Measurements from ENCODE around the gene ANTXRL.
"Not testable (repeated sequence)": the region's sequence is repeated elsewhere in the genome, so short reads cannot be mapped to it uniquely, and the experiment has no call there.

The ANTXRL gene

DNA sequence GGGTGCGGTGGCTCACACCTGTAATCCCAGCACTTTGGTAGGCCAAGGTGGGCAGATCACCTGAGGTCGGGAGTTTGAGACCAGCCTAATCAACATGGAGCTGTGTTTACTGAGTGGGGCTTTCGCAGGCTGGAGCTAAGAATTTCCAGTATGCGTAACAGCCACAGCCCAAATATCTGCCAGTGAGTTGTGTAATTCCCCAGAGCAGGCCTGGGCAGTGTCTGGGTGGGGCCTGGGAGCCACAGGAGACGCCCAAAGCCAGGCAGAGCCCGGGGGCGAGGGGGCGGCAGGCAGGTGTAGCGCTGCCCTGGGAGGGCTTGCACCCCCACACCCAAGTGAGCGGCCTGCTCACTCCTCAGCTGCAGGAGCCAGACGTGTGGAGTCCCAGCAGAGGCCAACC lies 88.6 kb downstream of the ANTXRL start, which contains the start of gene ANXA8L1:
TSS of gene ANXA8L1 (plus strand) at position 371 of the 400 bp plus-strand sequence. CDS start 76 bp downstream, outside the sequence.
- DNase-seq, result not testable (repeated sequence)

DNA sequence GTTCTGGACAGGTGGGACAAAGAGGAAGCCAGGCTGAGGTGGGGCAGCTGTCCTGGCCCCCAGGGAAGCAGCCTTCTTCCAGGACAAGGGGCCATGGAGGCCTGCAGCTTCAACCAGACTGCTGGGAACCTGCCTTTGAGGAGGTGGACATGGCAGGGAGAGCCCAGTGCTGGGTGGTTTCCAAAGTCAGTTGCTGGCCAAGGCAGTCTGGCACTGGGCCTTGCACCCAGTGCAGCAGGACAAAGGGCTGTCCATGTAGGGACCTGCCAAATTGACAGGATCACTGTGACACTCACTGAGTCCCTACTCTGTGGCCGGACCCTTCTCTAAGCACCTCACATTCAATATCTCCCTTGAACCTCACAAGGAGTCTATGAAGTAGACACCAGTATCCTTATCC lies 90.2 kb downstream of the ANTXRL start:
- DNase-seq, result not testable (repeated sequence)

DNA sequence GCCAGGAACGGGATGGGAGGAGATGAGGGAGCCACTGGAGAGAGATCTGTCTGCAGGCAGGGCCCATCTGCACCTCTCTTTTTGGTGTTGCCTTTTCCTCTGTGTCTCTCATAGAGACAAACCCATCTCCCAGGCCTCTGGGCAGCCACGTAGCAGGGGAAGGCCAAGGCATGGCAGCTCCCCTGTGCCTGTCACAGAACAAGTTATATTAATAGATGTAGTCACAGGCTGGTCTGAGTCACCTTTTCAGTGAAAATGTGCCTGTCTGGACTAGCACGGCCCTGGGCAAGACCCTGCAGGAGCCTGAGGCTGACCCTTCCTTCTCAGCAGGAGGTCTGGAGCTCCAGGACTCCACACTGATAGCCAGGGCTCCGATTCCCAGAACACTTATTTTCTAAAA lies 90.9 kb downstream of the ANTXRL start:
- DNase-seq, result not testable (repeated sequence)

DNA sequence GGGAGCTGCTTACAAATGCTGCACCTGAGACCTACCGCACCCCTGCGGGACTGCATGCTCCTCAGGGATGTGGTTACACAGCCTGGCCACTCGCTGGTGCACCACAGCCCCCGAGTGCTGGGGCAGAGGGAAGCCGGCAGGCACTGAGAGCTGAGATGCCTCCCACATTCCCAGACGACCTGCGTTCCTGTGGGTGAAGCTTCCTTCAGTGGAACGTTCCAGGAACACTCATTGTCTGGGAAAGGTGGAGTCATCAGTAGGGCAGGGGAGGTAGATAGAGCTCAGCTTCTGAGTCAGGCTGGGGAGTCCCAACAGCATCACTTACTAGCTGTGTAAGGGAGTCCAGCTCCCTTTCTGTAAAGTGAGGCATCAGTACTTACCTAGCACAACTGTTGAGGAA lies 91.3 kb downstream of the ANTXRL start:
- DNase-seq, result not testable (repeated sequence)

DNA sequence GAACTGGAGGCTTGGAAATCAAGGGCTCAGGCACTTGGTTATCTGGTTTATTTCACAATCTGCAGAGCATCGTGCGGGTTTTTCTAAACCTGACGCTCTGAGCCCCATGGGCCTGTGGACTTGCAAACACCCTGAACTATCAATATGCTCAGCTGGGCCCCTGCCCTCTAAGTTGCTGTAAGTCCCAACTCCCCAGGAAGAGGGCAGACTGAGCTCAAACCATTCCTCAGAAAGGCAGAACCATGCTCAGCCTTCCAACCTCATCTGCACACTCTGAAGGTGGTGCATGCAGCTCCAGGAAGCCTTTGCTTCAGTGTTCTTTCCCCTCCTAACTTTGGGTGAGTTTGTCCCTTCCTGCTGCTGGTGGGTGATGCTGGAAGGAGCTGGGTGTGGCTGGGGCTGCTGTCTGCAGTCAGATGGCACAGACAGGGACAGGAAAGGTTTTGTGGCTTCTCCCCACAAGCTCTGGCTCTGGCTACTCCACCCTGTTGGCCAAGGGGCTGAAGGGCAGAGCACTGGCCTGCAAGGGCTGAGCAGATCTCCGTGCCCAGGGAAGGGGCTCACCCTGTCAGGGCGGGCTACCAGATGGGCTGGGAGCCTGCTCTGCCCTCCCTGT lies 92.5 kb downstream of the ANTXRL start:
- not testable (repeated sequence) for DNase-seq

Data from activated T-cell treated with anti-CD3 and anti-CD28 coated beads, Interleukin-2, amount 50 U/mL, for 1 hour (primary cell).